ENCODE measurements around the gene NPC1.
A peak's percentile ranks its signal among the peaks of the same experiment; 100 is the strongest.

NPC1 gene

DNA sequence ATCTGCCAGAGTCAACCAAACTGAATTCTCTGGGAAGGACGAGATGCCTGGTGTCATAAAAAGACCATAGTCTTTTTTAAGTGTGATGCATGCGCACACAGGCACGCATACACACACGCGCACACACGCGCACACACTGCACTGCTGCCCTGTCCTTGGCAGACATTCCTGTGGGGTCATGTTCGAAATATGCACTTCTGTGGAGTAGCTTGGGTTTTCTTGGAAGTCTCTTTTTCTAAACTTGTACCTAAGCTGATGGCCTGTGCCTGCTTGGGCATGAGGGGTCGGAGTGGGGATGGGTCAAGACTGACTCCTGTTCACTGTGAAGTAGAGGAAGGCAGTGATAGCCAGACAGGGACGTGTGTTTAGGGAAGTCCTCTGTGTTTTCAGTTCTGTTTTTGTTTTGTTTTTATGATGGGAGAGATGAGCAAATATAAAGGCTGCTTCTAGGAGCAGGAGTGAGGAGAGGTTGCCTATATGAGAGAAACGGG lies 87.0 kb downstream of the NPC1 start:
- Histone ChIP-seq H3K4me1 (ENCODE audit: insufficient read depth, low read length, severe bottlenecking) (peaks cover 68% of the 10 kb centered on the region), H3K27ac (ENCODE audit: low read depth, low read length, poor library complexity, severe bottlenecking) (peak overlapping the region; percentile 94), H2AFZ (ENCODE audit: low read length) (no peak overlapping the region), H3K36me3 (ENCODE audit: insufficient read depth, low read length) (no peaks in the 10 kb centered on the region), H3K9me3 (ENCODE audit: low read length) (no peaks in the 10 kb centered on the region), H3F3A (ENCODE audit: insufficient read depth, low read length) (no peaks in the 10 kb centered on the region), H3K4me2 (ENCODE audit: low read length) (peak overlapping the region; percentile 36), H3K4me3 (ENCODE audit: low read depth, low read length, poor library complexity, severe bottlenecking) (peak overlapping the region; percentile 14), H3K27me3 (ENCODE audit: insufficient read depth, low read length) (no peaks in the 10 kb centered on the region), H4K20me1 (ENCODE audit: insufficient read depth, low read length) (no peaks in the 10 kb centered on the region), H3K79me2 (ENCODE audit: insufficient read depth, low read length) (no peaks in the 10 kb centered on the region), H3K9ac (ENCODE audit: low read length) (peak overlapping the region; percentile 19; the same call in 1 of the 2 replicates), H3K9me2 (ENCODE audit: low read depth, low read length) (no peaks in the 10 kb centered on the region)
- TF ChIP-seq CTCF (IDR thresholded peaks at IDR 0.05; ENCODE audit: low read length) (no peak), EZH2 (IDR thresholded peaks at IDR 0.05; ENCODE audit: borderline replicate concordance, low read length) (no peak)

DNA sequence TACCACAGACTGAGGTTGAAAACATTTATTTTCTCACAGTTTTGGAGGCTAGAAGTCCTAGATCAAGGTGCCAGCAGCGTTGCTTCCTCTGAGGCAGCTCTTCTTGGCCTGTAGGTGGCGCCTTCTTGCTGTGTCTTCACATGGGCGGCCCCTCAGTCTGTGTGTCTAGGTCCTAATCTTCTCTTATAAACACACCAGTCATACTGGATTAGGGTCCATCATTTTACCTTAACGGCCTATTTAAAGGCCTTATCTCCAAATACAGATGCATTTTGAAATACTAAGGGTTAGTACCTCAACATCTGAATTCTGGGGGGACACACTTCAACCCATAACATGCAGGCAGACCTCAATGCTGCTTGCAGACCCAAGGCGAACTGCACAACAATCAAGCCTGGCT lies 87.4 kb downstream of the NPC1 start:
- peak overlapping the region; percentile 40; the same call in 1 of the 2 replicates for H3K9ac ChIP-seq (ENCODE audit: low read length)
- H3K4me1 ChIP-seq (ENCODE audit: insufficient read depth, low read length, severe bottlenecking) = peaks cover 63% of the 10 kb centered on the region
- H3K36me3 ChIP-seq (ENCODE audit: insufficient read depth, low read length) = no peaks in the 10 kb centered on the region
- peak overlapping the region; percentile 94 for H3K27ac ChIP-seq (ENCODE audit: low read depth, low read length, poor library complexity, severe bottlenecking)
- no peaks in the 10 kb centered on the region for H3K9me3 ChIP-seq (ENCODE audit: low read length)
- no peaks in the 10 kb centered on the region for H4K20me1 ChIP-seq (ENCODE audit: insufficient read depth, low read length)
- H3K79me2 ChIP-seq (ENCODE audit: insufficient read depth, low read length) = no peaks in the 10 kb centered on the region
- H3K27me3 ChIP-seq (ENCODE audit: insufficient read depth, low read length) = no peaks in the 10 kb centered on the region
- H2AFZ ChIP-seq (ENCODE audit: low read length) = peak overlapping the region; percentile 94
- H3K4me2 ChIP-seq (ENCODE audit: low read length) = peak overlapping the region; percentile 36
- H3K4me3 ChIP-seq (ENCODE audit: low read depth, low read length, poor library complexity, severe bottlenecking) = peak overlapping the region; percentile 14
- H3K9me2 ChIP-seq (ENCODE audit: low read depth, low read length) = no peaks in the 10 kb centered on the region
- H3F3A ChIP-seq (ENCODE audit: insufficient read depth, low read length) = no peaks in the 10 kb centered on the region
- TF ChIP-seq CTCF (IDR thresholded peaks at IDR 0.05; ENCODE audit: low read length) (peak; percentile 95), EZH2 (IDR thresholded peaks at IDR 0.05; ENCODE audit: borderline replicate concordance, low read length) (no peak)

DNA sequence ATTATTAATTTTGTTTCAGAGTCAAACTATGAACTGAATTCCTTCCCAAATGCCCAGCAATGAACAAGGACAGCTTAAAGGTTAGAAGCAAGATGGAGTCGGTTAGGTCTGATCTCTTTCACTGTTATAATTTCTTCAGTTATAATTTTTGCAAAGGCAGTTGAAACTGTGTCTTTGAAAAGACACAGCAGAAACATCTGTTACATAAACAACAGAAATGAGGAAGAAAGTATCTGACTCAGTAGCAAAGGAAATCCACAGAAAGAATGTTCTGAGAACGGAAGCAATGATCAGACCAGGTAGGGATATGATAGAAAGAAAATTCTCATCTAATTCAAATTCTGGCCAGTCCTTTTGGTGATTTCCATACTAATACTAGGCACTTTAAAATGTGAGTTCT lies 88.2 kb downstream of the NPC1 start:
- Histone ChIP-seq H2AFZ (ENCODE audit: low read length) (peak overlapping the region; percentile 94), H3K4me1 (ENCODE audit: insufficient read depth, low read length, severe bottlenecking) (peaks cover 63% of the 10 kb centered on the region), H3K9me3 (ENCODE audit: low read length) (no peaks in the 10 kb centered on the region), H3K27me3 (ENCODE audit: insufficient read depth, low read length) (no peaks in the 10 kb centered on the region), H4K20me1 (ENCODE audit: insufficient read depth, low read length) (no peaks in the 10 kb centered on the region), H3F3A (ENCODE audit: insufficient read depth, low read length) (no peaks in the 10 kb centered on the region), H3K27ac (ENCODE audit: low read depth, low read length, poor library complexity, severe bottlenecking) (peak overlapping the region; percentile 94), H3K36me3 (ENCODE audit: insufficient read depth, low read length) (no peaks in the 10 kb centered on the region), H3K9me2 (ENCODE audit: low read depth, low read length) (no peaks in the 10 kb centered on the region), H3K4me2 (ENCODE audit: low read length) (peak overlapping the region; percentile 36), H3K79me2 (ENCODE audit: insufficient read depth, low read length) (no peaks in the 10 kb centered on the region), H3K9ac (ENCODE audit: low read length) (peak overlapping the region; percentile 40), H3K4me3 (ENCODE audit: low read depth, low read length, poor library complexity, severe bottlenecking) (peak overlapping the region; percentile 14)
- TF ChIP-seq EZH2 (IDR thresholded peaks at IDR 0.05; ENCODE audit: borderline replicate concordance, low read length) (no peak), CTCF (IDR thresholded peaks at IDR 0.05; ENCODE audit: low read length) (no peak)
